ENCODE results near the gene PSEN1. TPM values are rescaled to one million over a fixed set of nuclear protein-coding genes. Genes with fewer than 3 reads are reported as not detected.

The PSEN1 gene
- total and polyA plus RNA-seq, 2 donors (not counting 3 experiments of a cell fraction or from before 2014, with no cell fraction given) = 16.5 to 36.8 TPM

GRCh38 chr14:73208846-73209245, 72.5 kb downstream of the PSEN1 start:
- dilution Hi-C loops (cut with MboI; ENCODE audit: extremely low pct_ligation_motif_present, low sequenced_read_pairs) = no loop called here
- intact Hi-C loops (cut with micrococcal nuclease) = no loop called here
- no peak for FAIRE-seq

More at GRCh38 chr14:73208846-73209245, 72.5 kb downstream of the PSEN1 start:
- H3K27me3 ChIP-seq (ENCODE audit: control insufficient read depth in 2 of 2, insufficient read depth in 2 of 2, low read length in 2 of 2) = no peaks in the 10 kb centered on the region
- no peak overlapping the region for H3K27ac ChIP-seq (ENCODE audit: insufficient read depth, low read depth, low read length)
- peaks cover 3 to 17% of the 10 kb centered on the region in 2 experiments for H3K36me3 ChIP-seq (ENCODE audit: control insufficient read depth in 2 of 2, extremely low read depth in 1 of 2, insufficient read depth in 2 of 2, low read length in 2 of 2)
- no peak overlapping the region for H2AFZ ChIP-seq (ENCODE audit: low read depth, low read length)
- CTCF ChIA-PET = interaction anchor here (1.1 to 2.9 kb wide), 4 partner anchors 17 to 36 kb away, joined by 3 to 8 read pairs (median 4); no protein-coding TSS in a partner anchor
- no peaks in the 10 kb centered on the region for H4K20me1 ChIP-seq (replicated peaks; ENCODE audit: control insufficient read depth, extremely low read depth, insufficient read depth, low read length)
- no peaks in the 10 kb centered on the region for H3K79me2 ChIP-seq (ENCODE audit: control insufficient read depth, insufficient read depth, low read length)
- TF ChIP-seq POLR2A (IDR thresholded peaks at IDR 0.05; ENCODE audit: low read depth, low read length) (no peak), EZH2 (IDR thresholded peaks at IDR 0.05; ENCODE audit: borderline replicate concordance, low read depth, low read length, severe bottlenecking) (no peak), POLR2AphosphoS5 (IDR thresholded peaks at IDR 0.05; ENCODE audit: insufficient read depth, low read depth, low read length) (no peak), JUN (IDR thresholded peaks at IDR 0.05; ENCODE audit: borderline replicate concordance, insufficient read depth, insufficient read length, low read depth) (no peak), GATA2 (IDR thresholded peaks at IDR 0.05; ENCODE audit: insufficient read depth, insufficient read length, low read depth, low read length) (no peak), FOS (IDR thresholded peaks at IDR 0.05; ENCODE audit: borderline replicate concordance, insufficient read depth, low read length) (no peak), MYC (IDR thresholded peaks at IDR 0.05; ENCODE audit: low read depth, low read length) (no peak)
- TF ChIP-seq, protein P1, sequence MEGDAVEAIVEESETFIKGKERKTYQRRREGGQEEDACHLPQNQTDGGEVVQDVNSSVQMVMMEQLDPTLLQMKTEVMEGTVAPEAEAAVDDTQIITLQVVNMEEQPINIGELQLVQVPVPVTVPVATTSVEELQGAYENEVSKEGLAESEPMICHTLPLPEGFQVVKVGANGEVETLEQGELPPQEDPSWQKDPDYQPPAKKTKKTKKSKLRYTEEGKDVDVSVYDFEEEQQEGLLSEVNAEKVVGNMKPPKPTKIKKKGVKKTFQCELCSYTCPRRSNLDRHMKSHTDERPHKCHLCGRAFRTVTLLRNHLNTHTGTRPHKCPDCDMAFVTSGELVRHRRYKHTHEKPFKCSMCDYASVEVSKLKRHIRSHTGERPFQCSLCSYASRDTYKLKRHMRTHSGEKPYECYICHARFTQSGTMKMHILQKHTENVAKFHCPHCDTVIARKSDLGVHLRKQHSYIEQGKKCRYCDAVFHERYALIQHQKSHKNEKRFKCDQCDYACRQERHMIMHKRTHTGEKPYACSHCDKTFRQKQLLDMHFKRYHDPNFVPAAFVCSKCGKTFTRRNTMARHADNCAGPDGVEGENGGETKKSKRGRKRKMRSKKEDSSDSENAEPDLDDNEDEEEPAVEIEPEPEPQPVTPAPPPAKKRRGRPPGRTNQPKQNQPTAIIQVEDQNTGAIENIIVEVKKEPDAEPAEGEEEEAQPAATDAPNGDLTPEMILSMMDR (IDR thresholded peaks at IDR 0.05; ENCODE audit: extremely low read depth in 1 of 2, insufficient read depth in 1 of 2, low read depth in 1 of 2, low read length in 2 of 2) = no peak
- TF ChIP-seq, protein P2, sequence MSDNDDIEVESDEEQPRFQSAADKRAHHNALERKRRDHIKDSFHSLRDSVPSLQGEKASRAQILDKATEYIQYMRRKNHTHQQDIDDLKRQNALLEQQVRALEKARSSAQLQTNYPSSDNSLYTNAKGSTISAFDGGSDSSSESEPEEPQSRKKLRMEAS (IDR thresholded peaks at IDR 0.05; ENCODE audit: insufficient read depth, insufficient read length) = no peak
- H3K9me3 ChIP-seq (replicated peaks; ENCODE audit: control insufficient read depth, insufficient read depth, low read length) = no peaks in the 10 kb centered on the region
- no peak overlapping the region for H3K4me3 ChIP-seq (replicated peaks in 1 of 3; ENCODE audit: insufficient read depth in 1 of 3, low read depth in 1 of 3, low read length in 3 of 3)
- no TSS peak for BruUV-seq (replicated peaks)
- H3K9ac ChIP-seq (replicated peaks; ENCODE audit: extremely low read depth, insufficient read depth, low read length) = no peak overlapping the region
- H3K4me2 ChIP-seq (ENCODE audit: insufficient read depth, low read length) = no peak overlapping the region
- H3K4me1 ChIP-seq (ENCODE audit: control insufficient read depth, extremely low read depth, insufficient read depth, low read length) = peaks cover 25% of the 10 kb centered on the region
- no peak for DNase-seq (ENCODE audit: low read depth, low spot score)
- no peaks in the 10 kb centered on the region for H3K9me1 ChIP-seq (replicated peaks; ENCODE audit: control insufficient read depth, extremely low read depth, insufficient read depth, low read length)
- POLR2A ChIA-PET = interaction anchor here (1.8 kb wide), 1 partner anchor 12 kb away, joined by 4 read pairs; no protein-coding TSS in a partner anchor

Data from endothelial cell of umbilical vein (primary cell).